ENCODE data around the gene IGSF9B.

GRCh38 chr11:133860151-133860550 is 96.6 kb downstream of the IGSF9B start:
- TF ChIP-seq GPN1 (CRISPR knock-in tag; IDR thresholded peaks at IDR 0.05; ENCODE audit: borderline replicate concordance) (no peak), REL (CRISPR knock-in tag; conservative IDR thresholded peaks at IDR 0.05) (no peak), JUN (CRISPR knock-in tag; IDR thresholded peaks at IDR 0.05) (no peak), POLR2A (IDR thresholded peaks at IDR 0.05; ENCODE audit: insufficient read depth in 1 of 2, low read depth in 2 of 2, low read length in 2 of 2) (no peak), REST (IDR thresholded peaks at IDR 0.05; ENCODE audit: borderline replicate concordance in 1 of 2, low read depth in 1 of 2, low read length in 2 of 2) (no peak), ZSCAN29 (CRISPR knock-in tag; conservative IDR thresholded peaks at IDR 0.05) (no peak), NFE2L2 (IDR thresholded peaks at IDR 0.05; ENCODE audit: low read length) (no peak), FOXO4 (CRISPR knock-in tag; conservative IDR thresholded peaks at IDR 0.05) (no peak), NR1H2 (CRISPR knock-in tag; IDR thresholded peaks at IDR 0.05; ENCODE audit: borderline replicate concordance, low read depth) (no peak), ZNF24 (IDR thresholded peaks at IDR 0.05) (no peak), ZNF121 (CRISPR knock-in tag; IDR thresholded peaks at IDR 0.05) (no peak), SIX4 (CRISPR knock-in tag; IDR thresholded peaks at IDR 0.05) (no peak)
